GM12878 (cell line): ENCODE data around the gene BRICD5. TPM values are rescaled to one million over a fixed set of nuclear protein-coding genes. Genes with fewer than 3 reads are reported as not detected.

Experiments
- ATAC-seq: fragments of 200-7000 bp; cut with Tn5 transposase; 3 replicates; pipeline ENCODE4 v1.9.1; 2020; ENCODE audit warnings: mild to moderate bottlenecking, moderate library complexity
- BruUV-seq: library from RNA; stranded (reverse); fragments of 400-500 nt; replicated peaks from 2 replicates; lab custom pipeline; 2021; lab: Mats Ljungman, UMichigan
- CTCF ChIA-PET: fragments of 300-600 bp; sonication (Branson Sonifier 250); formaldehyde crosslinking; extraction: SDS; loops from one replicate; lab custom pipeline; 2021; ENCODE audit warnings: inconsistent platforms; lab: Yijun Ruan, JAX
- POLR2A ChIA-PET: fragments of 350-600 bp; formaldehyde crosslinking; extraction: SDS; loops from one replicate; lab custom pipeline; 2021; ENCODE audit warnings: inconsistent platforms; lab: Charles Lee
- RAD21 ChIA-PET: fragments of 300-600 bp; sonication (Branson Sonifier 250); formaldehyde crosslinking; loops from one replicate; lab custom pipeline; 2023; ENCODE audit warnings: antibody characterized with exemption; ENCODE audit not compliant: unreplicated experiment; lab: Charles Lee
- SMC1A ChIA-PET: fragments of 300-600 bp; sonication (Branson Sonifier 250); formaldehyde crosslinking; loops from one replicate; lab custom pipeline; 2023; ENCODE audit not compliant: unreplicated experiment, uncharacterized antibody; lab: Charles Lee
- DNase-seq: peaks from one replicate; pipeline ENCODE4 v3.0.0-alpha.2; 2011; ENCODE audit warnings: low read depth, low spot score
- FAIRE-seq: peaks from 3 replicates; lab custom pipeline; 2011; peaks lifted over from hg19 to GRCh38; lab: Jason Lieb, UNC
- H2AFZ ChIP-seq: 2 replicates; pipeline ENCODE4 v1.6.0; 2011; ENCODE audit warnings: low read depth, low read length, control low read depth; ENCODE audit not compliant: control insufficient read depth
- H3K27ac ChIP-seq: 2 replicates; pipeline ENCODE4 v1.5.1; 2011; ENCODE audit warnings: control low read depth; ENCODE audit not compliant: control insufficient read depth, insufficient read depth
- H3K27me3 ChIP-seq, 2 experiments: replicated peaks in 1 of 2; 2 replicates each; pipeline versions ENCODE4 v1.6.0 to v1.6.1; 2011; ENCODE audit warnings: low read length in 1 of 2; ENCODE audit not compliant: control insufficient read depth in 2 of 2, insufficient read depth in 2 of 2
- H3K36me3 ChIP-seq, 2 experiments: 2 replicates each; pipeline ENCODE4 v1.5.1; 2011; ENCODE audit warnings: low read length in 1 of 2; ENCODE audit not compliant: control insufficient read depth in 2 of 2, insufficient read depth in 2 of 2
- H3K4me1 ChIP-seq: 2 replicates; pipeline ENCODE4 v1.6.1; 2011; ENCODE audit warnings: mild to moderate bottlenecking, low read length, moderate library complexity, mixed read lengths; ENCODE audit not compliant: control insufficient read depth, insufficient read depth
- H3K4me2 ChIP-seq: 2 replicates; pipeline ENCODE4 v1.6.0; 2011; ENCODE audit warnings: control low read depth; ENCODE audit not compliant: control insufficient read depth, insufficient read depth
- H3K4me3 ChIP-seq: fragments of 200-600 bp; sonication (generic); 2 replicates; pipeline ENCODE4 v1.5.1; 2016
- H3K79me2 ChIP-seq: 2 replicates; pipeline ENCODE4 v1.6.0; 2011; ENCODE audit warnings: low read length; ENCODE audit not compliant: control insufficient read depth, insufficient read depth
- H3K9ac ChIP-seq: 2 replicates; pipeline ENCODE4 v1.8.0; 2011; ENCODE audit warnings: low read length, control low read depth, mixed read lengths; ENCODE audit not compliant: control insufficient read depth, insufficient read depth
- H3K9me3 ChIP-seq: replicated peaks from 3 replicates; pipeline ENCODE4 v1.5.1; 2011; ENCODE audit warnings: mild to moderate bottlenecking, low read length; ENCODE audit not compliant: control insufficient read depth, insufficient read depth
- H4K20me1 ChIP-seq: 2 replicates; pipeline ENCODE4 v1.6.0; 2011; ENCODE audit not compliant: control insufficient read depth, insufficient read depth
- DPF2 ChIP-seq: fragments of 450-650 bp; IDR thresholded peaks from 2 replicates; pipeline ENCODE4 v1.6.1; 2017; ENCODE audit warnings: mild to moderate bottlenecking
- FOXM1 ChIP-seq: IDR thresholded peaks from 2 replicates; pipeline ENCODE4 v1.6.1; 2012; ENCODE audit warnings: low read depth, mild to moderate bottlenecking, inconsistent platforms, low read length, moderate library complexity
- MEF2B ChIP-seq: fragments of 450-650 bp; IDR thresholded peaks from 2 replicates; pipeline ENCODE4 v1.6.1; 2018; ENCODE audit warnings: mild to moderate bottlenecking, moderate library complexity; ENCODE audit not compliant: partially characterized antibody, poor library complexity, severe bottlenecking
- MYC ChIP-seq: IDR thresholded peaks from 2 replicates; pipeline ENCODE4 v1.6.1; 2011; ENCODE audit warnings: mild to moderate bottlenecking, low read length, moderate library complexity, inconsistent platforms; ENCODE audit not compliant: insufficient read depth, insufficient replicate concordance, insufficient read length, severe bottlenecking
- POLR2AphosphoS2 ChIP-seq: IDR thresholded peaks from 2 replicates; pipeline ENCODE4 v1.6.1; 2011; ENCODE audit warnings: low read depth, mild to moderate bottlenecking, low read length, improper control_type of control experiment, moderate library complexity
- RBBP5 ChIP-seq: fragments of 200-600 bp; sonication (generic); conservative IDR thresholded peaks from 2 replicates; pipeline ENCODE4 v1.6.1; 2016
- TAF1 ChIP-seq: IDR thresholded peaks from 2 replicates; pipeline ENCODE4 v1.6.1; 2011; ENCODE audit warnings: mild to moderate bottlenecking, low read depth, low read length, borderline replicate concordance
- TCF3 ChIP-seq: IDR thresholded peaks from 2 replicates; pipeline ENCODE4 v1.6.1; 2012; ENCODE audit warnings: low read depth, mild to moderate bottlenecking, low read length, borderline replicate concordance; ENCODE audit not compliant: insufficient read depth
- WGBS: methylation state at CpG from one replicate; pipeline ENCODE4 v1.1.6; 2016; ENCODE audit warnings: low lambda C conversion rate; ENCODE audit not compliant: insufficient replicate concordance, insufficient coverage; ENCODE audit errors: missing lambda C conversion rate; 5-methylcytosine and 5-hydroxymethylcytosine counted together
- in situ Hi-C: fragments of 300-500 bp; cut with MboI; formaldehyde crosslinking; loops from 9 replicates; pipeline ENCODE4 v1.14.3; 2018; ENCODE audit warnings: mixed read lengths
- intact Hi-C: fragments of 100-400 bp; cut with micrococcal nuclease; formaldehyde crosslinking; loops from one replicate; pipeline ENCODE4 v1.14.2; 2022; ENCODE audit not compliant: unreplicated experiment
- polyA plus RNA-seq, 11 experiments: library from polyadenylated mRNA; depleted of rRNA in 4 of 11; unstranded in 6 of 11; stranded (reverse) in 5 of 11; fragments of >200 nt; fragmentation: Nextera tagmentation in 4 of 11; fragmentation: Illumina TruSeq in 1 of 11; extraction: Ambion mirVana in 4 of 11; extraction: Trizol in 1 of 11; gene quantifications; 1 replicate in 1 of 11; 2 replicates in 10 of 11; pipeline versions ENCODE4 v1.2.1 to v1.2.3, GENCODE V29; 2011 to 2016; ENCODE audit warnings: inconsistent platforms in 2 of 11, missing spikeins in 2 of 11, low read depth in 1 of 11
- total RNA-seq, 4 experiments: library from RNA; depleted of rRNA in 3 of 4; stranded (reverse); fragments of >200 nt in 3 of 4; fragmentation: Illumina TruSeq in 1 of 4; extraction: Trizol in 1 of 4; gene quantifications; 2 replicates each; pipeline versions ENCODE4 v1.2.1 to v1.2.3, GENCODE V29; 2013 to 2021
- TF ChIP-seq, protein P1 (sequence below): fragments of 150-350 bp; IDR thresholded peaks from 2 replicates; pipeline ENCODE4 v1.6.1; 2014; ENCODE audit warnings: mild to moderate bottlenecking, low read depth, low read length

BRICD5 gene
- total and polyA plus RNA-seq, 10 of the 15 experiments (the other 5 are each of a cell fraction or from before 2014, with no cell fraction given) = 0.58 to 11.6 (median 1.5) TPM; not detected in 1

GRCh38 chr16:2187212-2187611 is 23.5 kb downstream of the BRICD5 start:
- ChIA-PET POLR2A (no interaction called here), SMC1A (no interaction called here), RAD21 (no interaction called here), CTCF (interaction anchor here (0.6 kb wide), 1 partner anchor 233 kb away, joined by 3 read pairs; the partner anchor contains the start of gene RPL3L)
- in situ Hi-C loops = no loop called here
- no peaks in the 10 kb centered on the region for H4K20me1 ChIP-seq
- H3K9me3 ChIP-seq = no peaks in the 10 kb centered on the region
- BruUV-seq = no TSS peak
- no peaks in the 10 kb centered on the region; a peak in 1 of 4 replicates for H3K27me3 ChIP-seq
- no peaks in the 10 kb centered on the region for H3K79me2 ChIP-seq
- H2AFZ ChIP-seq = no peak overlapping the region
- no peak overlapping the region for H3K4me3 ChIP-seq
- intact Hi-C loops = no loop called here
- DNase-seq = no peak
- H3K36me3 ChIP-seq = no peaks in the 10 kb centered on the region
- no peak overlapping the region for H3K4me2 ChIP-seq
- H3K9ac ChIP-seq = no peak overlapping the region
- no peak for ATAC-seq
- FAIRE-seq = no peak
- H3K27ac ChIP-seq = no peak overlapping the region
- 78% methylated on average over 17 of the region's 17 CpGs for WGBS
- no peaks in the 10 kb centered on the region for H3K4me1 ChIP-seq
- TF ChIP-seq TCF3 (no peak), DPF2 (no peak), TAF1 (no peak), MEF2B (no peak), RBBP5 (no peak), FOXM1 (no peak), POLR2AphosphoS2 (no peak), MYC (no peak)
- TF ChIP-seq, protein P1, sequence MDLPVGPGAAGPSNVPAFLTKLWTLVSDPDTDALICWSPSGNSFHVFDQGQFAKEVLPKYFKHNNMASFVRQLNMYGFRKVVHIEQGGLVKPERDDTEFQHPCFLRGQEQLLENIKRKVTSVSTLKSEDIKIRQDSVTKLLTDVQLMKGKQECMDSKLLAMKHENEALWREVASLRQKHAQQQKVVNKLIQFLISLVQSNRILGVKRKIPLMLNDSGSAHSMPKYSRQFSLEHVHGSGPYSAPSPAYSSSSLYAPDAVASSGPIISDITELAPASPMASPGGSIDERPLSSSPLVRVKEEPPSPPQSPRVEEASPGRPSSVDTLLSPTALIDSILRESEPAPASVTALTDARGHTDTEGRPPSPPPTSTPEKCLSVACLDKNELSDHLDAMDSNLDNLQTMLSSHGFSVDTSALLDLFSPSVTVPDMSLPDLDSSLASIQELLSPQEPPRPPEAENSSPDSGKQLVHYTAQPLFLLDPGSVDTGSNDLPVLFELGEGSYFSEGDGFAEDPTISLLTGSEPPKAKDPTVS = no peak
